HepG2 (cell line): ENCODE results near the gene SRRM1. TPM values are rescaled to one million over a fixed set of nuclear protein-coding genes. Genes with fewer than 3 reads are reported as not detected.

ENCODE experiments used
- ATAC-seq: fragments of 200-7000 bp; cut with Tn5 transposase; 3 replicates; pipeline ENCODE4 v1.9.1; 2020; ENCODE audit warnings: mild to moderate bottlenecking, moderate library complexity
- BruUV-seq: library from RNA; stranded (reverse); fragments of 400-500 nt; replicated peaks from 2 replicates; lab custom pipeline; 2021; lab: Mats Ljungman, UMichigan
- CTCF ChIA-PET: fragments of 300-600 bp; formaldehyde crosslinking; extraction: SDS; loops from one replicate; lab custom pipeline; 2021; ENCODE audit warnings: low total read pairs, inconsistent platforms, low intra/inter-chr PET ratio; lab: Yijun Ruan, JAX
- POLR2A ChIA-PET: fragments of 350-600 bp; sonication (Branson Sonifier 250); formaldehyde crosslinking; loops from one replicate; lab custom pipeline; 2020; ENCODE audit warnings: antibody characterized with exemption, inconsistent platforms; lab: Yijun Ruan, JAX
- DNase-seq: peaks from one replicate; pipeline ENCODE4 v3.0.0-alpha.2; 2015; ENCODE audit warnings: low spot score
- FAIRE-seq: peaks from 3 replicates; lab custom pipeline; 2011; peaks lifted over from hg19 to GRCh38; lab: Jason Lieb, UNC
- H2AFZ ChIP-seq: one replicate; pipeline ENCODE4 v1.6.1; 2011; ENCODE audit warnings: low read length, inconsistent platforms
- H3K27ac ChIP-seq: fragments of 300-600 bp; 3 replicates; pipeline ENCODE4 v1.8.0; 2011; ENCODE audit warnings: mixed run types, mild to moderate bottlenecking, mixed read lengths, low read length, inconsistent platforms; ENCODE audit not compliant: insufficient read depth; ENCODE audit errors: extremely low read length
- H3K27me3 ChIP-seq, 2 experiments: fragments of 200-600 bp in 1 of 2; 2 replicates in 1 of 2; 3 replicates in 1 of 2; pipeline versions ENCODE4 v1.6.0 to v1.8.0; 2011; ENCODE audit warnings: low read length in 2 of 2, mild to moderate bottlenecking in 2 of 2, moderate library complexity in 2 of 2, inconsistent platforms in 1 of 2; ENCODE audit not compliant: insufficient read depth in 2 of 2, control insufficient read depth in 1 of 2
- H3K36me3 ChIP-seq, 2 experiments: fragments of 200-600 bp in 1 of 2; replicated peaks in 1 of 2; 2 replicates in 1 of 2; 3 replicates in 1 of 2; pipeline versions ENCODE4 v1.5.1 to v1.8.0; 2011; ENCODE audit warnings: low read length in 2 of 2, inconsistent platforms in 1 of 2; ENCODE audit not compliant: insufficient read depth in 2 of 2, control insufficient read depth in 1 of 2
- H3K4me1 ChIP-seq: 2 replicates; pipeline ENCODE4 v1.5.1; 2012; ENCODE audit warnings: low read length, inconsistent platforms; ENCODE audit not compliant: insufficient read depth
- H3K4me2 ChIP-seq: 2 replicates; pipeline ENCODE4 v1.6.0; 2011; ENCODE audit warnings: low read depth, low read length, inconsistent platforms
- H3K4me3 ChIP-seq, 3 experiments: fragments of 200-600 bp in 1 of 3; sonication (generic), shearing (Covaris generic) in 1 of 3; replicated peaks in 1 of 3; 2 replicates each; pipeline ENCODE4 v1.5.1; 2011 to 2016; ENCODE audit warnings: low read length in 3 of 3, inconsistent platforms in 2 of 3, low read depth in 2 of 3, mild to moderate bottlenecking in 2 of 3, control low read depth in 1 of 3, mixed read lengths in 1 of 3; ENCODE audit not compliant: insufficient read depth in 1 of 3
- H3K79me2 ChIP-seq: one replicate; pipeline ENCODE4 v1.6.1; 2011; ENCODE audit warnings: low read length, inconsistent platforms; ENCODE audit not compliant: insufficient read depth
- H3K9ac ChIP-seq: 2 replicates; pipeline ENCODE4 v1.6.0; 2011; ENCODE audit warnings: mild to moderate bottlenecking, low read depth, low read length, inconsistent platforms; ENCODE audit not compliant: insufficient read depth
- H3K9me3 ChIP-seq: 2 replicates; pipeline ENCODE4 v1.5.1; 2012; ENCODE audit warnings: mild to moderate bottlenecking, low read length
- H4K20me1 ChIP-seq: 2 replicates; pipeline ENCODE4 v1.6.0; 2011; ENCODE audit warnings: inconsistent platforms, mild to moderate bottlenecking, low read length, moderate library complexity; ENCODE audit not compliant: insufficient read depth
- FOXO4 ChIP-seq: sonication (generic); formaldehyde crosslinking; conservative IDR thresholded peaks from 2 replicates; pipeline ENCODE4 v1.8.1; 2023; ENCODE audit warnings: missing genetic modification reagents
- GMEB1 ChIP-seq: sonication (generic); formaldehyde crosslinking; IDR thresholded peaks from 2 replicates; pipeline ENCODE4 v1.5.1; 2020; ENCODE audit warnings: missing genetic modification reagents, mild to moderate bottlenecking, borderline replicate concordance
- ISX ChIP-seq: sonication (generic); formaldehyde crosslinking; conservative IDR thresholded peaks from 2 replicates; pipeline ENCODE4 v1.5.0; 2020; ENCODE audit warnings: missing genetic modification reagents
- NFE2L2 ChIP-seq: fragments of 150-350 bp; IDR thresholded peaks from 2 replicates; pipeline ENCODE4 v1.6.1; 2014; ENCODE audit warnings: low read length
- NPAS2 ChIP-seq: sonication (generic); formaldehyde crosslinking; IDR thresholded peaks from 2 replicates; pipeline ENCODE4 v1.8.0; 2022; ENCODE audit warnings: mild to moderate bottlenecking, missing genetic modification reagents, borderline replicate concordance
- REST ChIP-seq, 2 experiments: IDR thresholded peaks; 2 replicates each; pipeline ENCODE4 v1.6.1; 2011 to 2012; ENCODE audit warnings: low read length in 2 of 2, borderline replicate concordance in 1 of 2, low read depth in 1 of 2, mild to moderate bottlenecking in 1 of 2, moderate library complexity in 1 of 2
- TCF7 ChIP-seq: sonication (generic); IDR thresholded peaks from 2 replicates; pipeline ENCODE4 v1.6.1; 2016; ENCODE audit warnings: antibody characterized with exemption, low read depth
- TEF ChIP-seq: sonication (generic); formaldehyde crosslinking; IDR thresholded peaks from 2 replicates; pipeline ENCODE4 v1.5.0; 2020; ENCODE audit warnings: missing genetic modification reagents
- ZNF260 ChIP-seq: sonication (generic); formaldehyde crosslinking; IDR thresholded peaks from 2 replicates; pipeline ENCODE4 v1.4.0; 2020; ENCODE audit warnings: missing genetic modification reagents, low read depth, mild to moderate bottlenecking, borderline replicate concordance
- ZNF274 ChIP-seq: sonication (generic); formaldehyde crosslinking; IDR thresholded peaks from 2 replicates; pipeline ENCODE4 v1.5.1; 2020; ENCODE audit warnings: mild to moderate bottlenecking, missing genetic modification reagents
- ZNF557 ChIP-seq: sonication (generic); formaldehyde crosslinking; IDR thresholded peaks from 2 replicates; pipeline ENCODE4 v1.4.0; 2020; ENCODE audit warnings: missing genetic modification reagents
- ZNF713 ChIP-seq: sonication (generic); formaldehyde crosslinking; IDR thresholded peaks from 2 replicates; pipeline ENCODE4 v1.4.0; 2020; ENCODE audit warnings: mild to moderate bottlenecking, missing genetic modification reagents
- ZNF773 ChIP-seq: sonication (generic); formaldehyde crosslinking; IDR thresholded peaks from 2 replicates; pipeline ENCODE4 v1.4.0; 2020; ENCODE audit warnings: missing genetic modification reagents, borderline replicate concordance
- WGBS: methylation state at CpG from one replicate; pipeline ENCODE4 v1.1.6; 2017; ENCODE audit warnings: low lambda C conversion rate; 5-methylcytosine and 5-hydroxymethylcytosine counted together
- in situ Hi-C: cut with HindIII; loops from 2 replicates; pipeline ENCODE4 v1.10.0; 2017; ENCODE audit warnings: low pct_unique_long_range_greater_than_20kb; ENCODE audit not compliant: extremely low pct_ligation_motif_present
- intact Hi-C: fragments of 100-400 bp; cut with micrococcal nuclease; formaldehyde crosslinking; loops from one replicate; pipeline ENCODE4 v1.10.0; 2022; ENCODE audit not compliant: unreplicated experiment
- polyA plus RNA-seq, 8 experiments: library from polyadenylated mRNA; depleted of rRNA in 3 of 8; stranded (reverse) in 7 of 8; unstranded in 1 of 8; fragments of >200 nt; fragmentation: Illumina TruSeq in 4 of 8; extraction: Trizol in 4 of 8; gene quantifications; 2 replicates each; pipeline versions ENCODE4 v1.2.1 to v1.2.3, GENCODE V29; 2011 to 2016; ENCODE audit warnings: low read depth in 4 of 8, missing spikeins in 1 of 8, mixed read lengths in 1 of 8; ENCODE audit not compliant: insufficient read depth in 1 of 8
- total RNA-seq, 5 experiments: library from RNA; depleted of rRNA; stranded (reverse); fragments of >200 nt; fragmentation: Illumina TruSeq; extraction: Trizol; gene quantifications; 2 replicates each; pipeline ENCODE4 v1.2.3, GENCODE V29; 2016; ENCODE audit warnings: low read depth in 1 of 5

SRRM1 gene
- total and polyA plus RNA-seq, 2 of the 13 experiments (the other 11 are each of a cell fraction or from before 2014, with no cell fraction given), result 31.6 to 44.5 TPM

- CTCF ChIA-PET, result no interaction called here
- peaks cover 50% of the 10 kb centered on the region for H3K4me1 ChIP-seq
- H4K20me1 ChIP-seq, result no peaks in the 10 kb centered on the region
- no peak overlapping the region for H3K4me2 ChIP-seq
- 28% methylated on average over 3 of the region's 3 CpGs for WGBS
- intact Hi-C loops (loop anchor here (5.0 to 10.0 kb wide), 4 partner anchors 50 to 442 kb away; partner anchors contain the start of gene NCMAP), in situ Hi-C loops (loop anchor here (10.0 kb wide), 1 partner anchor 92 kb away; no protein-coding TSS in a partner anchor)
- no peak overlapping the region for H3K4me3 ChIP-seq
- no peak overlapping the region for H2AFZ ChIP-seq
- H3K27ac ChIP-seq, result no peak overlapping the region
- H3K27me3 ChIP-seq, result no peaks in the 10 kb centered on the region
- peaks cover 4% of the 10 kb centered on the region for H3K79me2 ChIP-seq
- no TSS peak for BruUV-seq
- FAIRE-seq, result no peak
- ATAC-seq, result no peak
- no peak for DNase-seq
- no peak overlapping the region for H3K9ac ChIP-seq
- TF ChIP-seq ISX (CRISPR knock-in tag) (no peak), TCF7 (no peak), ZNF713 (CRISPR knock-in tag) (no peak), NPAS2 (CRISPR knock-in tag) (no peak), ZNF773 (CRISPR knock-in tag) (no peak), ZNF557 (no peak), TEF (CRISPR knock-in tag) (no peak), ZNF260 (CRISPR knock-in tag) (no peak), REST (IDR thresholded peaks at IDR 0.05; ENCODE audit: borderline replicate concordance in 1 of 2, low read depth in 1 of 2, low read length in 2 of 2) (no peak), GMEB1 (no peak), ZNF274 (CRISPR knock-in tag) (no peak), FOXO4 (CRISPR knock-in tag) (no peak), NFE2L2 (no peak)
- TF ChIP-seq, all 625 proteins: peak for 0
- Histone ChIP-seq H3K36me3 (no peaks in the 10 kb centered on the region), H3K9me3 (no peaks in the 10 kb centered on the region)
- POLR2A ChIA-PET, result no interaction called here
These were observed 6.3 kb upstream of the SRRM1 start for GRCh38 chr1:24636661-24637357.
